Nephron progenitor cell (in vitro differentiated cells): ENCODE data around the gene CEP192.

ENCODE experiments used
- DNase-seq: peaks from one replicate; pipeline ENCODE4 v3.0.0; 2021
- H3K27ac Mint-ChIP-seq: 2 replicates; pipeline ENCODE4 v1.8.0; 2021; ENCODE audit warnings: mild to moderate bottlenecking, moderate library complexity, mixed read lengths
- H3K27me3 Mint-ChIP-seq: 2 replicates; pipeline ENCODE4 v1.8.0; 2021; ENCODE audit warnings: mild to moderate bottlenecking, low read depth, mixed read lengths; ENCODE audit not compliant: poor library complexity
- H3K36me3 Mint-ChIP-seq: 2 replicates; pipeline ENCODE4 v1.8.0; 2021; ENCODE audit warnings: low read depth, mixed read lengths
- H3K4me1 Mint-ChIP-seq: 2 replicates; pipeline ENCODE4 v1.8.0; 2021; ENCODE audit warnings: mixed read lengths
- H3K4me3 Mint-ChIP-seq: 2 replicates; pipeline ENCODE4 v1.8.0; 2021; ENCODE audit warnings: mild to moderate bottlenecking, moderate library complexity, mixed read lengths
- H3K9me3 Mint-ChIP-seq: 2 replicates; pipeline ENCODE4 v1.8.0; 2021; ENCODE audit warnings: mild to moderate bottlenecking, moderate library complexity, mixed read lengths
- TF ChIP-seq, protein P1 (sequence below): fragments of 200-600 bp; sonication (generic); IDR thresholded peaks from 2 replicates; pipeline ENCODE4 v1.5.0; 2021; ENCODE audit warnings: antibody characterized with exemption

Gene CEP192

DNA sequence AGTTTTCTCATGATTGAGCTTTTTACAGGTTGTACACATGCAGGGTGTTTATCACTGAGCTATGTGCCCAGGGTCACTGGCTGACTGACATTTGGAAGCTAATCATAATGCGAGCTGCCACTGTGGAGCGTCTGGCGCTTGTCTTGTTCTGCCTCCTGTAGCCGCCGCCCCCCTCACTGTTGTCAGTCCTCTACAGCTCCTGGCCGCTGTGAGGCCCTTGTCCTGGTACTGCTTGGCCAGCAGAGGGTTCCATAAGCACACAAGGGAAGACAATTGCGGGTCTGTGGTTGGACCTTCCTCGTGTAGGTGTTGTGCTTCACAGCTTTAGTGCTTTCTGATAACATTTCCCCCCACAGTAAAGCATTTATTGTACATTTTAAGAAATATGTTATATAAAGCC is 121.8 kb downstream of the CEP192 start:
- H3K9me3 Mint-ChIP-seq: peaks cover 14% of the 10 kb centered on the region
- H3K4me3 Mint-ChIP-seq: no peak overlapping the region
- H3K4me1 Mint-ChIP-seq: no peaks in the 10 kb centered on the region
- TF ChIP-seq, protein P1, sequence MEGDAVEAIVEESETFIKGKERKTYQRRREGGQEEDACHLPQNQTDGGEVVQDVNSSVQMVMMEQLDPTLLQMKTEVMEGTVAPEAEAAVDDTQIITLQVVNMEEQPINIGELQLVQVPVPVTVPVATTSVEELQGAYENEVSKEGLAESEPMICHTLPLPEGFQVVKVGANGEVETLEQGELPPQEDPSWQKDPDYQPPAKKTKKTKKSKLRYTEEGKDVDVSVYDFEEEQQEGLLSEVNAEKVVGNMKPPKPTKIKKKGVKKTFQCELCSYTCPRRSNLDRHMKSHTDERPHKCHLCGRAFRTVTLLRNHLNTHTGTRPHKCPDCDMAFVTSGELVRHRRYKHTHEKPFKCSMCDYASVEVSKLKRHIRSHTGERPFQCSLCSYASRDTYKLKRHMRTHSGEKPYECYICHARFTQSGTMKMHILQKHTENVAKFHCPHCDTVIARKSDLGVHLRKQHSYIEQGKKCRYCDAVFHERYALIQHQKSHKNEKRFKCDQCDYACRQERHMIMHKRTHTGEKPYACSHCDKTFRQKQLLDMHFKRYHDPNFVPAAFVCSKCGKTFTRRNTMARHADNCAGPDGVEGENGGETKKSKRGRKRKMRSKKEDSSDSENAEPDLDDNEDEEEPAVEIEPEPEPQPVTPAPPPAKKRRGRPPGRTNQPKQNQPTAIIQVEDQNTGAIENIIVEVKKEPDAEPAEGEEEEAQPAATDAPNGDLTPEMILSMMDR: peak; percentile 49
- H3K27me3 Mint-ChIP-seq: no peaks in the 10 kb centered on the region
- peaks cover 64% of the 10 kb centered on the region for H3K36me3 Mint-ChIP-seq
- peak; percentile 68 for DNase-seq
- H3K27ac Mint-ChIP-seq: no peak overlapping the region

DNA sequence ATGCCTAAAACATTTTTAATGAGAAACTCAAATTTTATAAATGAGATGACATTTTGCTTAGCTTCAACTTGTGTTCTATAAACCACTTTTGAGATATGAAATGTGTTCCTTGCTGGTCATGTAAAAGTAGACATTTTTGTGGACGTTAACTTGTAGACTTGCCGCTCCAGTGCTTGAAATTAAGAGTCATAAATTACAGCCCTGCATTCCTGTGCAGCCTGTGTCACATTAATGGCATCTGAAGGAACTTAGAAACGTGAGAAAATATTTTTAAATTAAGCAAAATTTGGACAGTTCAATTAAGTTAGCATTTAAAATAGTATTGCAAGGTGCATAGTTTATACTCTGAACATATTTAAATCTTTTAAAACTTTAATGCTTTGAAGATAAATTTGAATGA is 129.1 kb downstream of the CEP192 start:
- TF ChIP-seq, protein P1: no peak
- no peak for DNase-seq

DNA sequence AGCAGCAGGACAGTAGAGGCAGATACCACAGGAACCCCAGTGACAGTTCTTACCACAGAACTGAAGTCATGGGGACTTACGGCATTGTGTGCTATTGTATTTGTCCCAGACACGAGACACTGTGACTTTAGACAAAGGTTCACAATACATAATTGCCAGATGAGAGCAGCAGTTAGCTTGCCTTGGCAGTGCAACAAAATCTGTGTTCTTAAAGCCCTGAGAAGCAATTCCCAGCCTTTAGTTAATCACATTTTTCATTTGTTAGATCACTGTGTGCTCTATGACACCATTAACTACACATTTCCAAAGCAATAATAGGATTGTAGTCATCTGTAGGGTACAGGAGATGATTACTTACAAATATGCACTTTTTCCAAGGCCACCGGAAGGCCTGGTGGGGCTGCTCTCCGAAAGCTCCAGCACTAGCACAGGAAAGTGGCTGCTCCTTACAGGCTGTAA is 129.8 kb downstream of the CEP192 start:
- H3K27ac Mint-ChIP-seq: no peak overlapping the region
- peaks cover 25% of the 10 kb centered on the region for H3K36me3 Mint-ChIP-seq

More for the DNA sequence above, 129.1 kb downstream of the CEP192 start:
- no peaks in the 10 kb centered on the region for H3K9me3 Mint-ChIP-seq
- H3K36me3 Mint-ChIP-seq: peaks cover 33% of the 10 kb centered on the region
- H3K27ac Mint-ChIP-seq: no peak overlapping the region
- H3K4me1 Mint-ChIP-seq: peaks cover 4% of the 10 kb centered on the region
- H3K27me3 Mint-ChIP-seq: no peaks in the 10 kb centered on the region
- no peak overlapping the region for H3K4me3 Mint-ChIP-seq

DNA sequence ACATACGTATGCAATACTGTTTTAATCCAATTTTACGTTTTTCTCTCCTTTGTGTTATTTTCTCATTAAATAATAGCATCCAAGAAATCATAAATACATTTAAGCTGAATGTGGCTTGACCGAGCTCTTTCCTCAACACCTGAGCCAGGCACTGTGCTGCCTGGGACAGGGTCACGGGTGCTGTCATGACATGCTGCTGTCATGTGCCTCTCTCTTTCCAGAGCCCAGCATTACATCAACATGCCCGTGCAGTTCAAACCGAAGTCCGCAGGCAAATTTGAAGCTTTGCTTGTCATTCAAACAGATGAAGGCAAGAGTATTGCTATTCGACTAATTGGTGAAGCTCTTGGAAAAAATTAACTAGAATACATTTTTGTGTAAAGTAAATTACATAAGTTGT is 133.2 kb downstream of the CEP192 start:
- no peak for DNase-seq
- Mint-ChIP-seq H3K4me3 (no peak overlapping the region), H3K4me1 (peaks cover 6% of the 10 kb centered on the region), H3K27ac (no peak overlapping the region), H3K9me3 (no peaks in the 10 kb centered on the region), H3K27me3 (peaks cover 4% of the 10 kb centered on the region), H3K36me3 (peaks cover 9% of the 10 kb centered on the region)
- TF ChIP-seq, protein P1: no peak

More for the DNA sequence above, 129.8 kb downstream of the CEP192 start:
- Mint-ChIP-seq H3K4me1 (peaks cover 6% of the 10 kb centered on the region), H3K27me3 (no peaks in the 10 kb centered on the region), H3K4me3 (no peak overlapping the region), H3K9me3 (no peaks in the 10 kb centered on the region)
- TF ChIP-seq, protein P1: no peak
- no peak for DNase-seq

DNA sequence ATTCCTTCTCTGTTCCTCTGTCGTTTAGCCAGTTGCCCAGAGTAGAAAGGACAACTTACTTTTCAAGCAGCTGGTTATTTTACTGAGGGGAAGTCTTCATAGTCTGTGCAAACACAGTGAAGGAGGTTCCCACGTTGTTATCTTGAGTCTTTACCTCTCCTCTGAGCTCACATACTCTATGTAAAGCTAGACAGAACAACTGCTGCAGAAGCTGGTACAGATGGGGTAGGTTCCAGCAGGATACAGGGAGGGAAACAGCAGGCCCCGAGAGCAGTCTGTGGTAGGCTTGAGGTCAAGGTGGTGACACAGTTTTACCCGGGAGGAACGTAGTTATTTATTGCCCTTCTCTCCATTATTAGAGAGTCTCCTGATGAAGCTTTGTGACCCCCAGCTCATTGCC is 134.0 kb downstream of the CEP192 start:
- Mint-ChIP-seq H3K9me3 (no peaks in the 10 kb centered on the region), H3K4me3 (no peak overlapping the region), H3K36me3 (peaks cover 14% of the 10 kb centered on the region), H3K27ac (peak overlapping the region; percentile 30), H3K27me3 (peaks cover 4% of the 10 kb centered on the region), H3K4me1 (peaks cover 6% of the 10 kb centered on the region)
- TF ChIP-seq, protein P1: no peak
- no peak for DNase-seq

DNA sequence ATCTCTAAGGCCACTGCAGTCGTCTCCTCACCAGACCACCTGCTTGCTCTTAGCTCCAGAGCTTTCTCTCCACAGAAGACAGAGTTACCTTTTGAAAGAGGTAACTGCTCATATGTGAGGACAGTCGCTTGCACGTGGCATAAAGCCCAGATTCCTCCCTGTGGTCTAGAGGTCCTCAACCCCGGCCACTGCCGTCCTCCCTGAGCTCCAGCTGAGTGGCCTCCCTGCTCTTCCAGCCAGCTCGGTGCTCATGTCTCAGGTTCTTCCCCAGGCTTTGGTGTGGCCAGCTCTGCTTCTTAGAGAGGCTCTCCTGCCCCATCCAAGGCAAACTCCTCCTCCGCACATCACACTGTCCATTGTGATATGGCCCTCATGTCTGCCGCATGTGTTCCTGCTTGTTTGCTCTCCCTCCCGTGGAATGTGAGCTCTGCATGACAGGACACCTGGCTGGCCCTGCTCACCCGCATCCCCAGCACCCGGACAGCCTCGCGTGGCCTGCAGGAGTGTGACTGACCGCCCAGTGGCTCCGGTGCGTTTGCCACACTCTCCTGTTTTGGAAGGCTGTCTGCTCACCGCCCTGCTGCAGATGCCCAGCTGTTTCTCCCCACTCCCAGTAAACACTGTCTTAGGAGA is 135.9 kb downstream of the CEP192 start:
- Mint-ChIP-seq H3K9me3 (no peaks in the 10 kb centered on the region), H3K27ac (peak overlapping the region; percentile 53), H3K36me3 (peaks cover 27% of the 10 kb centered on the region), H3K4me1 (peaks cover 6% of the 10 kb centered on the region), H3K27me3 (peaks cover 4% of the 10 kb centered on the region), H3K4me3 (no peak overlapping the region)
- TF ChIP-seq, protein P1: no peak
- no peak for DNase-seq
